Measurements from ENCODE around the gene AKAP8L.

Gene AKAP8L

DNA sequence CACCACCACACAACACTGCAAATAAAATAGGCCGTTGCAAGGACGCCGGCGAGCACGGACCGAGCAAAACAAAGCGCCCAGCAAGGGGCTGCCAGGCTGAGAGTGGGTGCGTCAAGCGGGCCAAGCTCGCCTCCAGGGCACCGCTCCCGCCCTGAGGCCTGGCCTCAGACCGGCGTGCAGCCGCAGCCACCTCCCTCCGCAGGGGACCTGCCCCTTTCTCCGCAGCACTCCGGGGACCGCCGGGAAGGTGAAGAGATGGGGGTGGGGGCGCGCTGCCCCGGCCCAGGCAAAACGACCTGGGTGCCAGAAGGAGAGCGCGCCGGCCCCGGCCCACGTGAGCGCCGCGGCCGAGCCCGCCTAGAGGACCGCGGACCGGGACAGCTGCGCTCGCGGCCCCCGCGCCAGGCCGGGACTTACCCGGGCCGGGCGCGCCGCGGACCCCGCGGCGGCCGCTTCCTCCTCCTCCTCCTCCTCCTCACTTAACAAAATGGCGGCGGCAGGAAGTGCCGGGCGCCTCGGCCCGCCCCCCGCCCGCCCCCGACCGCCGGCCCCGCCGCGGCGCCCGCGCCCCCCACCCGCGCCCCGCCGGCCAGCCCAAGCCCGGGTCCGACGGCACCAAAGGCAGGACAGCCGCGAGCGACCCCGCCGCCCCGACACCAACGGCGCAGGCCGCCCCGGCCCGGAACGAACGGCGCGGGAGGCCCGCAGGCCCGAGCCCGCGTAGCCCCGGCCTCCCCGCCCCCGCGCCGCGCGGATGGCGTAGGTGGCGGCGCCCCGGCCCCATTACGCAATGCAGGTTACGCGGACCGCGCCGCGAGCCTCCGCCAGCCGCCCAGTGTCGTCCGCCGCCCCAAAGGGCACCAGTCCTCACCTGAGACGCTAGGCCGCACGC, 87.1 kb downstream of the AKAP8L start:
- Histone ChIP-seq H3K9ac (ENCODE audit: low read depth in 1 of 2, low read length in 2 of 2) (peak overlapping the region; percentile 85 to 98), H3K27me3 (ENCODE audit: control insufficient read depth in 1 of 2, insufficient read depth in 2 of 2, low read length in 2 of 2) (no peaks in the 10 kb centered on the region), H3K4me1 (ENCODE audit: control insufficient read depth in 1 of 2, insufficient read depth in 2 of 2, low read length in 2 of 2) (peaks cover 35 to 41% of the 10 kb centered on the region in 2 donors), H3K9me3 (ENCODE audit: control insufficient read depth in 1 of 2, low read length in 2 of 2) (no peaks in the 10 kb centered on the region), H3K36me3 (ENCODE audit: control insufficient read depth in 1 of 2, insufficient read depth in 2 of 2, low read length in 2 of 2) (no peaks in the 10 kb centered on the region), H3K27ac (ENCODE audit: low read depth, low read length) (peak overlapping the region; percentile 89), H3K4me3 (ENCODE audit: low read depth in 1 of 2, low read length in 2 of 2) (peak overlapping the region; percentile 89 to 90)

DNA sequence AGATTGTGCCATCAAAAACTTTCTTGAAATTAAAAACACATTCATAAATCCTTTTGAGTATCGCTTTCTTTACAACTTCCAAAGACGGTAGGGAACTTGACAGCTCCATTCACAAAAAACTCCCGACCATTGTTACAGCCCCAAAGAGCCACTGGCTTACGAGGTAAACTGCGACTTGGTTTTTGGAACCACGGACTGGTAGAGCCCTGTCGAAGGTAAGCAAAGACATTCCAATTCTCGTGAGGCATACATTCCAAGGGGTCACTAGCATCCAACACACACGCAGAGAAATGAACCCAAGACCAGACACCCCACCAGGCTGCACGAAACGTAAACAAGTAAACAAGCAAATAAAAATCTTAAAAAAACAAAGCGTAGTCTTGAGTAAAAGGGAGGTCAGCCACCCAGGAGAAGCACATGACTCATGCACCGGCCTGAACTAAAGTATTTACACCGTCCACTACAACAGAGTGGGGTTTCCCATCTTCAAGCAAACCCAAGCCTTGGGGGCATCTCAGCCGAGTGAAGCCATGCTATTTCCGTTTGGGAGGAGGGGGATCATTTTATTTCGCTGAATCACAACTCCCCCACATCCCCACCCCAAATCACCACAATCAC, 87.9 kb downstream of the AKAP8L start:
- Histone ChIP-seq H3K36me3 (ENCODE audit: control insufficient read depth in 1 of 2, insufficient read depth in 2 of 2, low read length in 2 of 2) (no peaks in the 10 kb centered on the region), H3K27ac (ENCODE audit: low read depth, low read length) (peak overlapping the region; percentile 71), H3K4me3 (ENCODE audit: low read depth in 1 of 2, low read length in 2 of 2) (peak overlapping the region; percentile 89 to 90), H3K27me3 (ENCODE audit: control insufficient read depth in 1 of 2, insufficient read depth in 2 of 2, low read length in 2 of 2) (no peaks in the 10 kb centered on the region), H3K9me3 (ENCODE audit: control insufficient read depth in 1 of 2, low read length in 2 of 2) (no peaks in the 10 kb centered on the region), H3K4me1 (ENCODE audit: control insufficient read depth in 1 of 2, insufficient read depth in 2 of 2, low read length in 2 of 2) (peaks cover 38 to 43% of the 10 kb centered on the region in 2 donors), H3K9ac (ENCODE audit: low read depth in 1 of 2, low read length in 2 of 2) (peak overlapping the region; percentile 85 to 98)

Measured in duodenal mucosa (tissue), 2 donors.